Vagina (tissue), 2 donors: ENCODE data around the gene PRICKLE2.

ENCODE experiments used
- CTCF ChIP-seq, 3 experiments: fragments of 450-650 bp in 2 of 3; fragments of 200-600 bp in 1 of 3; sonication (generic) in 1 of 3; IDR thresholded peaks; one replicate each; pipeline ENCODE4 v1.5.1; 2017 to 2019; ENCODE audit warnings: antibody characterized with exemption in 3 of 3, mild to moderate bottlenecking in 2 of 3, moderate library complexity in 2 of 3
- POLR2A ChIP-seq, 2 donors: fragments of 450-650 bp; IDR thresholded peaks; one replicate each; pipeline ENCODE4 v1.6.1; 2017; ENCODE audit warnings: antibody characterized with exemption in 2 of 2, mild to moderate bottlenecking in 2 of 2, moderate library complexity in 2 of 2
- POLR2AphosphoS5 ChIP-seq, 2 donors: sonication (generic); formaldehyde crosslinking; IDR thresholded peaks; one replicate each; pipeline ENCODE4 v1.9.0; 2017; ENCODE audit warnings: antibody characterized with exemption in 2 of 2, mild to moderate bottlenecking in 2 of 2, low read depth in 1 of 2; ENCODE audit not compliant: insufficient read depth in 1 of 2

GRCh38 chr3:64072126-64072525 is 153.1 kb downstream of the PRICKLE2 start:
- TF ChIP-seq CTCF (IDR thresholded peaks at IDR 0.05): no peak
- TF ChIP-seq POLR2AphosphoS5 (IDR thresholded peaks at IDR 0.05; ENCODE audit: insufficient read depth in 1 of 2, low read depth in 1 of 2): no peak
- TF ChIP-seq POLR2A (IDR thresholded peaks at IDR 0.05): no peak
